ENCODE data around the gene PELI2. TPM values are rescaled to one million over a fixed set of nuclear protein-coding genes. Genes with fewer than 3 reads are reported as not detected.

PELI2 gene
- total and polyA plus RNA-seq, 5 experiments from 2014 or later, result 0.91 to 14.1 (median 1.9) TPM

GRCh38 chr14:56170877-56171422 lies 52.7 kb downstream of the PELI2 start:
- Mint-ChIP-seq H3K4me3 (peak overlapping the region in 2 of 10 donors; percentile 43 to 53), H3K9me3 (peaks cover 9 to 21% (median 16%) of the 10 kb centered on the region in 9 donors), H3K27ac (peak overlapping the region in 4 of 10 donors; percentile 12 to 82 (median 78)), H3K4me1 (peaks cover 41 to 66% (median 58%) of the 10 kb centered on the region in 4 donors), H3K36me3 (peaks cover 3 to 16% (median 16%) of the 10 kb centered on the region in 3 donors), H3K27me3 (peaks cover 0 to 2% (median 0%) of the 10 kb centered on the region in 5 donors)
- no peak for ATAC-seq
- POLR2A ChIA-PET, result no interaction called here
- no peak for DNase-seq

- peaks cover 2 to 10% (median 6%) of the 10 kb centered on the region in 3 donors for H3K36me3 Mint-ChIP-seq
- H3K27me3 Mint-ChIP-seq, result peaks cover 0 to 2% (median 0%) of the 10 kb centered on the region in 5 donors
- peak overlapping the region in 7 of 10 donors; percentile 1 to 91 (median 58) for H3K27ac Mint-ChIP-seq
- ATAC-seq (no peak), DNase-seq (no peak)
- peak overlapping the region in 7 of 10 donors; percentile 1 to 45 (median 33) for H3K4me3 Mint-ChIP-seq
- H3K4me1 Mint-ChIP-seq, result peaks cover 43 to 66% (median 59%) of the 10 kb centered on the region in 4 donors
- POLR2A ChIA-PET, result no interaction called here
- peaks cover 5 to 10% (median 8%) of the 10 kb centered on the region in 9 donors for H3K9me3 Mint-ChIP-seq
Observed at GRCh38 chr14:56172074-56172473, 53.9 kb downstream of the PELI2 start.

GRCh38 chr14:56172571-56172971 lies 54.4 kb downstream of the PELI2 start:
- Mint-ChIP-seq H3K9me3 (peaks cover under 1 to 5% (median 3%) of the 10 kb centered on the region in 9 donors), H3K27me3 (peaks cover 0 to 2% (median 0%) of the 10 kb centered on the region in 5 donors), H3K27ac (peak overlapping the region in 9 of 10 donors; percentile 1 to 91 (median 82)), H3K36me3 (peaks cover 0 to 5% (median under 1%) of the 10 kb centered on the region in 3 donors), H3K4me1 (peaks cover 41 to 62% (median 55%) of the 10 kb centered on the region in 4 donors), H3K4me3 (peak overlapping the region in 9 of 10 donors; percentile 1 to 64 (median 43))
- no peak for ATAC-seq
- POLR2A ChIA-PET, result no interaction called here
- no peak for DNase-seq

DNA sequence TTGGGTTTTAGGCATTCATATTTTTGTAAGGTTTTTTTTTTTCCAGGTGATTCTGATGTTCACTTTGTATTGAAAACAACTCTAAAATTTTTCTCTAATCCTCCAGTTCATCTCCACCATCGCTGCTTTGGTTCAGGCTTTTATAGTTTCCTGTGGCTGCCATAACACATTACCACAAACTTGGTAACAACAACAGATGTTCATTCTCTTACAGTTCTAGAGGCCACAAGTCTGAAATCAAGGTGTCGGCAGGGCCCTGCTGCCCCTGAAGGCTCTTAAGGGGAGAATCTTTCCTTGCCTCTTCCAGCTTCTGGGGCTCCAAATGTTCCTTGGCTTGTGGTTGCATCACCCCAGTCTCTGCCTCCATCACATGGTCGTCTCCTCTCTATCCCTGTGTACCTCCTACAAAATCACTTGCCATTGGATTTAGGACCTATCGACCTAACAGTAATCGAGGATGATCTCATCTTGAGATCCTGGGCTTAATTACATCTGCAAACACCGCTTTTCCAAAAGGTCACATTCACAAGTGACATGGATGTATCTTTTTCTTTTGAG lies 55.2 kb downstream of the PELI2 start:
- H3K9me3 Mint-ChIP-seq, result peaks cover 0 to 2% (median 0%) of the 10 kb centered on the region in 9 donors
- H3K4me1 Mint-ChIP-seq, result peaks cover 41 to 59% (median 55%) of the 10 kb centered on the region in 4 donors
- H3K4me3 Mint-ChIP-seq, result peak overlapping the region in 9 of 10 donors; percentile 1 to 64 (median 43)
- DNase-seq (peak in 3 of 10 donors; percentile 15 to 65 (median 40)), ATAC-seq (peak; percentile 71 to 74)
- POLR2A ChIA-PET, result interaction anchor here (1.1 kb wide), 1 partner anchor 55 kb away, joined by 5 read pairs; the partner anchor contains the start of gene PELI2
- peaks cover 0 to 2% (median 0%) of the 10 kb centered on the region in 5 donors for H3K27me3 Mint-ChIP-seq
- peak overlapping the region; percentile 33 to 91 (median 82) for H3K27ac Mint-ChIP-seq
- H3K36me3 Mint-ChIP-seq, result peaks cover 0 to 4% (median 2%) of the 10 kb centered on the region in 3 donors

DNA sequence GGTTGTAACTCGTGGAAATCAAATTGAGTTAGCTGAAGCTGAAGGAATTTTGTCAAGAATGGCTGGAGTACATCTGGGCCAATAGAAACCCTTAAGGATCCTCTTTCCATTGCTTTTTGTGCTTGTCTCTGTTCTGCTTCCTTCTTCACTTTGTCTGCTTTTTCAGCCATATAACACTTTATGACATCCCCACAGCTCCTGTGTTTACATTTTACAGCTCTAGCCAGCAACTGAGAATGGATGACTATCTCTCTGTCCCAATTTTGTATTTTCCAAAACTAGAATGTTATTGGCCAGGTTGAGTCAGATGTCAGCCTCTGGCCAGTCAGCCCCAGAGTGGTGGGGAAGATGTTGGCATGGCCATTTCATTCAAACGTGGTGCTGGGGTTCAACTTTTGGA lies 57.6 kb downstream of the PELI2 start:
- Mint-ChIP-seq H3K9me3 (peaks cover 0 to 2% (median 0%) of the 10 kb centered on the region in 9 donors), H3K4me3 (no peak overlapping the region), H3K27me3 (peaks cover 0 to 2% (median 0%) of the 10 kb centered on the region in 5 donors), H3K4me1 (peaks cover 33 to 47% (median 42%) of the 10 kb centered on the region in 4 donors), H3K27ac (no peak overlapping the region), H3K36me3 (peaks cover 5 to 13% (median 12%) of the 10 kb centered on the region in 3 donors)
- ATAC-seq, result no peak
- no peak for DNase-seq
- POLR2A ChIA-PET, result no interaction called here

DNA sequence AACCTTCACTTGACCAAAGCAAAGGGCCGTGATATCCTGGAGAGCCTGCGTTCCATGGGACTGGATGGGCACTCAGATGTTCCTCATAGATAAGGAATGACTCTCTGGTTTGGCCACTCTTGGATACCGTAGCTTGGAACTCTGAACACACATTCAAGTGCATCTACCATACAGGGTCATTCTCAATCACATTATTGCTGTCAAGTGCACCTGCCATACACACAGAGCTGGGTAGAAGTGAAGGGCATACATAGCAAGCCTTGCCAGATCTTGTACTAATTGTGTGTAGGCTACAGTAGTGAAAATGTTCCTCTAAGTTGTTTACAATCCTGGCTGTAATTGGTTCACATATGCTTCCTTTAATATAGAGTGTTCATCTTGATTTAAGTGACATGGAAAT lies 58.3 kb downstream of the PELI2 start:
- peaks cover 0 to 2% (median 0%) of the 10 kb centered on the region in 9 donors for H3K9me3 Mint-ChIP-seq
- ATAC-seq (no peak), DNase-seq (no peak)
- no peak overlapping the region for H3K27ac Mint-ChIP-seq
- peaks cover 32 to 42% (median 36%) of the 10 kb centered on the region in 4 donors for H3K4me1 Mint-ChIP-seq
- peaks cover 12 to 15% (median 14%) of the 10 kb centered on the region in 3 donors for H3K36me3 Mint-ChIP-seq
- POLR2A ChIA-PET, result no interaction called here
- no peak overlapping the region for H3K4me3 Mint-ChIP-seq
- H3K27me3 Mint-ChIP-seq, result no peaks in the 10 kb centered on the region

DNA sequence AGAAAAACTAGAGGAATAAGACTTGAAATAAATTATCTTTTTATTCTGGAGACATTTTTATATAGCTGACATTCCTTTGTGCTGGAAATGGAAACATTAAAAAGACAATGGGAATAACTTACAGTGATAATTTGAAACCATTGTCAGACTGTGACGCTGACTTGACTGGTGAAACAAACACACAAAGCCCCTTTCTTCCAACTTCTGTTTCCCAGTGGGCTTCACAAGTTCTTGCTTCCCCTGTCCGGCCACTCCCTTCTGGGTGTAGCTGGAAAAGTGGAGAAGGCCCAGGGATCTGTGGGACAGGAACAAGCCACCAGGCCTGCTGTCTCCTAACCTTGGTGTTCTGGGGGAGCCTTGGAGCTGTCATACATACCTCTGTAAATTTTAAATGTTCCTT lies 58.8 kb downstream of the PELI2 start:
- peaks cover 15 to 17% (median 17%) of the 10 kb centered on the region in 3 donors for H3K36me3 Mint-ChIP-seq
- H3K27me3 Mint-ChIP-seq, result no peaks in the 10 kb centered on the region
- H3K9me3 Mint-ChIP-seq, result peaks cover 0 to 2% (median 0%) of the 10 kb centered on the region in 9 donors
- no peak for ATAC-seq
- POLR2A ChIA-PET, result no interaction called here
- no peak for DNase-seq
- H3K4me1 Mint-ChIP-seq, result peaks cover 28 to 37% (median 33%) of the 10 kb centered on the region in 4 donors
- no peak overlapping the region for H3K4me3 Mint-ChIP-seq
- no peak overlapping the region for H3K27ac Mint-ChIP-seq

GRCh38 chr14:56180754-56181542 lies 62.7 kb downstream of the PELI2 start:
- no peaks in the 10 kb centered on the region for H3K27me3 Mint-ChIP-seq

DNA sequence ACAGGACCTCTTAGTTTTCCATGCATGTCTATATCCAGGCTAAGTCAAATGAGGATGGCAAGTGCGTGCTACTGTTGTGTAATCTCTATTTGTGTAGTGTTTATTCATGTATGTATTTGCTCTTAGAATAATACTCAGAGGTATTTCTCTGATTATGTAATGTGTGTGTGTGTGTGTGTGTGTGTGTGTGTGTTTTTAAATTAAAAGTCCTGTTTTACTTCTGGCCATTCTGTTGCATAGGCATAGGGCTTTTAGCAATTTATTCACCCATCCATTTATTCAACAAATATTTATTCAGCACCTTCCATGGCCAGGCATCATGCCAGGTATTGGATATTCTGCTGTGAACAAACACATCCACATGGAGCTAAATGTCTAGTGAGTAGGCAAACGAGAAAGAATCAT lies 63.5 kb downstream of the PELI2 start:
- peaks cover 0 to 12% (median 4%) of the 10 kb centered on the region in 4 donors for H3K4me1 Mint-ChIP-seq

More at GRCh38 chr14:56180754-56181542, 62.7 kb downstream of the PELI2 start:
- Mint-ChIP-seq H3K36me3 (peaks cover 15 to 18% (median 17%) of the 10 kb centered on the region in 3 donors), H3K27ac (no peak overlapping the region), H3K4me3 (no peak overlapping the region), H3K4me1 (peaks cover 0 to 10% (median 5%) of the 10 kb centered on the region in 4 donors), H3K9me3 (no peaks in the 10 kb centered on the region)
- POLR2A ChIA-PET, result no interaction called here
- DNase-seq, result no peak
- no peak for ATAC-seq

GRCh38 chr14:56182410-56182809 lies 64.2 kb downstream of the PELI2 start:
- Mint-ChIP-seq H3K9me3 (no peaks in the 10 kb centered on the region), H3K4me1 (peaks cover 0 to 12% (median 4%) of the 10 kb centered on the region in 4 donors), H3K27me3 (no peaks in the 10 kb centered on the region), H3K4me3 (no peak overlapping the region), H3K36me3 (peaks cover 17 to 19% (median 18%) of the 10 kb centered on the region in 3 donors), H3K27ac (no peak overlapping the region)
- POLR2A ChIA-PET, result no interaction called here
- DNase-seq (no peak), ATAC-seq (no peak)

More for the DNA sequence above, 63.5 kb downstream of the PELI2 start:
- POLR2A ChIA-PET, result no interaction called here
- DNase-seq, result no peak
- no peaks in the 10 kb centered on the region for H3K9me3 Mint-ChIP-seq
- no peak overlapping the region for H3K27ac Mint-ChIP-seq
- peaks cover 17 to 19% (median 18%) of the 10 kb centered on the region in 3 donors for H3K36me3 Mint-ChIP-seq
- no peak overlapping the region for H3K4me3 Mint-ChIP-seq
- ATAC-seq, result no peak
- no peaks in the 10 kb centered on the region for H3K27me3 Mint-ChIP-seq

DNA sequence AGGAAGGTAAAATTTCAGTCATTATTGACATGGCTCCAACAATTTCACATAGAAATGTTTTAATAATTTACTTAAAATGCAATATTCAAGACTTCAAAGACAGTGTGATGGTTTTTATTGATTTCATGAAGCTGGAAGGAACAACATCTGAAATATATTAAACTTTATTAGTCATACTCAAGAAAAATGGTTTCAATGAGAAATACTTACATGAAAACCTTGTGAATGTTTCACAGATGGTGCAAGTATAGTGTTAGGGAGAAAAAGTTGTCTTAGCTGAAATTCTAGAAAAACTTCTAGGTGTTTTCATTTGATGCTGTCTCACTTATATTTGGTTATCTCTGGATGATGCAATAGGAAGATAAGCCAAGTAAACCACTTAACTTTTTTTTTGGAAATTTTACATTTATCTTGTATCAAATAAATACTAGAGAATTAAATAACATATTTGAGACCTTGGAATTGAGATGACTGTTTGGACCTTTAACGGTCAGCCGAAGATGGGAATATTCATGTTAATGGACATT lies 65.5 kb downstream of the PELI2 start:
- no peak overlapping the region for H3K4me3 Mint-ChIP-seq
- POLR2A ChIA-PET, result no interaction called here

DNA sequence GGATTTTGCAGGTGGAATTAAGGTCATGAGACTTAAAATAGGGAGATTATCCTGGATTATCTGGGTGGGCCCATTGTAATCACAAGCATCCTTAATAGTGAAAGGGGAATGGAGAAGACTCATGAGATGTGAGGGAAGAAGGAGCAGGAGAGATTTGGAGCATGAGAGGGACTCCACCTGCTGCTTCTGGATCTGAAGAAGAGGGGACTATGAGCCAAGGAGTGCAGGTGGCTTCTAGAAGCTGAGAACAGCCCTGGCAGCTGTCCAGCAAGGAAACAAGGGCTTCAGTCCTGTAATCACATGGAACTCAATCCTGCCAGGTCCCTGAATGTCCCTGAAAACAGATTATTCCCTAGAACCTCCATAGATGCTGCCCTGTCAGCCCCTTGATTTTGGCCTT lies 67.8 kb downstream of the PELI2 start:
- peaks cover 0 to 6% (median 2%) of the 10 kb centered on the region in 4 donors for H3K4me1 Mint-ChIP-seq
- DNase-seq, result no peak
- H3K4me3 Mint-ChIP-seq, result no peak overlapping the region
- POLR2A ChIA-PET, result no interaction called here
- peaks cover 5 to 10% (median 10%) of the 10 kb centered on the region in 3 donors for H3K36me3 Mint-ChIP-seq
- H3K27ac Mint-ChIP-seq, result no peak overlapping the region
- no peaks in the 10 kb centered on the region for H3K27me3 Mint-ChIP-seq
- no peak for ATAC-seq
- H3K9me3 Mint-ChIP-seq, result peaks cover 0 to 2% (median 0%) of the 10 kb centered on the region in 9 donors

More for the DNA sequence above, 65.5 kb downstream of the PELI2 start:
- Mint-ChIP-seq H3K9me3 (no peaks in the 10 kb centered on the region), H3K36me3 (peaks cover 14 to 19% (median 16%) of the 10 kb centered on the region in 3 donors), H3K4me1 (peaks cover 0 to 12% (median 4%) of the 10 kb centered on the region in 4 donors), H3K27ac (no peak overlapping the region), H3K27me3 (no peaks in the 10 kb centered on the region)
- ATAC-seq (no peak), DNase-seq (no peak)

Data from naive thymus-derived CD8-positive, alpha-beta T cell (primary cell).